A549 (cell line): ENCODE data around the gene CLSTN2.

ENCODE experiments used
- CBX2 ChIP-seq: fragments of 200-600 bp; sonication (generic); IDR thresholded peaks from 2 replicates; pipeline ENCODE4 v1.6.1; 2016; ENCODE audit warnings: low read depth, mild to moderate bottlenecking, borderline replicate concordance
- EHMT2 ChIP-seq: fragments of 200-600 bp; sonication (generic); IDR thresholded peaks from 2 replicates; pipeline ENCODE4 v1.6.1; 2016; ENCODE audit warnings: antibody characterized with exemption, low read depth, mild to moderate bottlenecking, moderate library complexity
- JUNB ChIP-seq: fragments of >200 bp; sonication (Bioruptor Twin); formaldehyde crosslinking; IDR thresholded peaks from 2 replicates; pipeline ENCODE4 v1.6.1; 2016
- KDM1A ChIP-seq: fragments of 200-600 bp; sonication (generic); IDR thresholded peaks from 2 replicates; pipeline ENCODE4 v1.6.1; 2016; ENCODE audit warnings: low read depth, mild to moderate bottlenecking
- NFE2L2 ChIP-seq: fragments of 150-350 bp; conservative IDR thresholded peaks from 2 replicates; pipeline ENCODE4 v1.6.1; 2014; ENCODE audit warnings: low read length
- ZNF302 ChIP-seq: fragments of 250-450 bp; sonication (Bioruptor Pico); IDR thresholded peaks from 2 replicates; pipeline ENCODE4 v1.9.0; 2021; ENCODE audit warnings: inconsistent platforms, mild to moderate bottlenecking, moderate library complexity
- TF ChIP-seq, protein P1 (sequence below): fragments of >200 bp; sonication (Bioruptor Twin); formaldehyde crosslinking; IDR thresholded peaks from 3 replicates; pipeline ENCODE4 v1.5.1; 2016

- TF ChIP-seq, protein P1, sequence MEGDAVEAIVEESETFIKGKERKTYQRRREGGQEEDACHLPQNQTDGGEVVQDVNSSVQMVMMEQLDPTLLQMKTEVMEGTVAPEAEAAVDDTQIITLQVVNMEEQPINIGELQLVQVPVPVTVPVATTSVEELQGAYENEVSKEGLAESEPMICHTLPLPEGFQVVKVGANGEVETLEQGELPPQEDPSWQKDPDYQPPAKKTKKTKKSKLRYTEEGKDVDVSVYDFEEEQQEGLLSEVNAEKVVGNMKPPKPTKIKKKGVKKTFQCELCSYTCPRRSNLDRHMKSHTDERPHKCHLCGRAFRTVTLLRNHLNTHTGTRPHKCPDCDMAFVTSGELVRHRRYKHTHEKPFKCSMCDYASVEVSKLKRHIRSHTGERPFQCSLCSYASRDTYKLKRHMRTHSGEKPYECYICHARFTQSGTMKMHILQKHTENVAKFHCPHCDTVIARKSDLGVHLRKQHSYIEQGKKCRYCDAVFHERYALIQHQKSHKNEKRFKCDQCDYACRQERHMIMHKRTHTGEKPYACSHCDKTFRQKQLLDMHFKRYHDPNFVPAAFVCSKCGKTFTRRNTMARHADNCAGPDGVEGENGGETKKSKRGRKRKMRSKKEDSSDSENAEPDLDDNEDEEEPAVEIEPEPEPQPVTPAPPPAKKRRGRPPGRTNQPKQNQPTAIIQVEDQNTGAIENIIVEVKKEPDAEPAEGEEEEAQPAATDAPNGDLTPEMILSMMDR: no peak
- TF ChIP-seq CBX2 (no peak), KDM1A (no peak), ZNF302 (CRISPR knock-in tag) (no peak), NFE2L2 (no peak), EHMT2 (no peak), JUNB (no peak)
Measured at GRCh38 chr3:140223197-140223596, 288.2 kb downstream of the CLSTN2 start.
